H9 (cell line): ENCODE measurements around the gene VPS4A. TPM values are rescaled to one million over a fixed set of nuclear protein-coding genes. Genes with fewer than 3 reads are reported as not detected.

Source experiments
- DNase-seq: peaks from one replicate; pipeline ENCODE4 v3.0.0-alpha.2; 2017
- H2AFZ ChIP-seq: one replicate; pipeline ENCODE4 v1.6.1; 2013; ENCODE audit warnings: mild to moderate bottlenecking, low read length, control low read depth, moderate library complexity
- H2AK5ac ChIP-seq: 2 replicates; pipeline ENCODE4 v1.6.1; 2013; ENCODE audit warnings: low read length, control low read depth, mixed read lengths; ENCODE audit not compliant: insufficient read length
- H2BK120ac ChIP-seq: one replicate; pipeline ENCODE4 v1.6.1; 2013; ENCODE audit warnings: low read depth, mild to moderate bottlenecking, low read length, control low read depth, inconsistent platforms; ENCODE audit not compliant: poor library complexity, severe bottlenecking
- H2BK12ac ChIP-seq: 2 replicates; pipeline ENCODE4 v1.6.1; 2013; ENCODE audit warnings: low read length, control low read depth, mixed read lengths, low read depth; ENCODE audit not compliant: insufficient read length
- H2BK15ac ChIP-seq: 2 replicates; pipeline ENCODE4 v1.6.1; 2013; ENCODE audit warnings: low read depth, low read length, control low read depth
- H2BK20ac ChIP-seq: one replicate; pipeline ENCODE4 v1.6.1; 2013; ENCODE audit warnings: low read depth, mild to moderate bottlenecking, low read length, control low read depth, inconsistent platforms; ENCODE audit not compliant: poor library complexity, severe bottlenecking
- H2BK5ac ChIP-seq: 2 replicates; pipeline ENCODE4 v1.6.1; 2013; ENCODE audit warnings: low read length, control low read depth, mixed read lengths; ENCODE audit not compliant: insufficient read length
- H3K14ac ChIP-seq: 2 replicates; pipeline ENCODE4 v1.6.1; 2013; ENCODE audit warnings: low read length, control low read depth; ENCODE audit not compliant: insufficient read depth
- H3K18ac ChIP-seq: 2 replicates; pipeline ENCODE4 v1.6.1; 2013; ENCODE audit warnings: low read depth, mild to moderate bottlenecking, mixed read lengths, low read length, control low read depth; ENCODE audit not compliant: insufficient read length
- H3K23ac ChIP-seq: 2 replicates; pipeline ENCODE4 v1.6.1; 2013; ENCODE audit warnings: low read length, control low read depth, mixed read lengths, low read depth; ENCODE audit not compliant: insufficient read length
- H3K23me2 ChIP-seq: 2 replicates; pipeline ENCODE4 v1.6.1; 2013; ENCODE audit warnings: low read depth, mild to moderate bottlenecking, mixed read lengths, low read length, control low read depth; ENCODE audit not compliant: insufficient read length, poor library complexity, severe bottlenecking
- H3K27ac ChIP-seq: 2 replicates; pipeline ENCODE4 v1.5.1; 2013; ENCODE audit warnings: low read length, control low read depth, mixed read lengths, low read depth; ENCODE audit not compliant: insufficient read length
- H3K27me3 ChIP-seq: 2 replicates; pipeline ENCODE4 v1.6.1; 2013; ENCODE audit warnings: low read length, control low read depth, inconsistent platforms; ENCODE audit not compliant: insufficient read depth
- H3K4ac ChIP-seq: 2 replicates; pipeline ENCODE4 v1.6.1; 2013; ENCODE audit warnings: low read depth, mild to moderate bottlenecking, control low read depth, inconsistent platforms, low read length, moderate library complexity
- H3K4me1 ChIP-seq: 2 replicates; pipeline ENCODE4 v1.6.1; 2013; ENCODE audit warnings: low read length, control low read depth, inconsistent platforms; ENCODE audit not compliant: insufficient read depth
- H3K4me2 ChIP-seq: 2 replicates; pipeline ENCODE4 v1.6.1; 2013; ENCODE audit warnings: low read length, control low read depth, mixed read lengths; ENCODE audit not compliant: insufficient read length, insufficient read depth
- H3K56ac ChIP-seq: 2 replicates; pipeline ENCODE4 v1.6.1; 2013; ENCODE audit warnings: low read depth, mild to moderate bottlenecking, mixed read lengths, low read length, control low read depth; ENCODE audit not compliant: insufficient read length
- H3K79me1 ChIP-seq: 2 replicates; pipeline ENCODE4 v1.6.1; 2013; ENCODE audit warnings: low read depth, mild to moderate bottlenecking, moderate library complexity, low read length, control low read depth, inconsistent platforms; ENCODE audit not compliant: insufficient read depth, poor library complexity, severe bottlenecking
- H3K79me2 ChIP-seq: 2 replicates; pipeline ENCODE4 v1.6.1; 2013; ENCODE audit warnings: low read length, control low read depth, inconsistent platforms; ENCODE audit not compliant: insufficient read depth
- H3K9ac ChIP-seq: 2 replicates; pipeline ENCODE4 v1.6.1; 2013; ENCODE audit warnings: low read length, control low read depth, mixed read lengths; ENCODE audit not compliant: insufficient read length; ENCODE audit errors: extremely low read depth
- H3K9me3 ChIP-seq: one replicate; pipeline ENCODE4 v1.6.1; 2013; ENCODE audit warnings: low read depth, low read length, inconsistent platforms; ENCODE audit not compliant: control insufficient read depth
- H3T11ph ChIP-seq: one replicate; pipeline ENCODE4 v1.6.1; 2013; ENCODE audit warnings: mild to moderate bottlenecking, low read length, control low read depth, inconsistent platforms
- H4K20me1 ChIP-seq: one replicate; pipeline ENCODE4 v1.6.1; 2013; ENCODE audit not compliant: control insufficient read depth, insufficient read length, insufficient read depth
- H4K5ac ChIP-seq: 2 replicates; pipeline ENCODE4 v1.6.1; 2013; ENCODE audit warnings: low read depth, mild to moderate bottlenecking, mixed read lengths, low read length, control low read depth; ENCODE audit not compliant: insufficient read length
- H4K8ac ChIP-seq: replicated peaks from 2 replicates; pipeline ENCODE4 v1.6.1; 2013; ENCODE audit warnings: low read length, control low read depth, mixed read lengths, low read depth; ENCODE audit not compliant: insufficient read length
- H4K91ac ChIP-seq: 2 replicates; pipeline ENCODE4 v1.6.1; 2013; ENCODE audit warnings: low read depth, mild to moderate bottlenecking, moderate library complexity, mixed read lengths, low read length, control low read depth; ENCODE audit not compliant: insufficient read length
- H3K27ac Mint-ChIP-seq, 3 experiments: 2 replicates in 2 of 3; 3 replicates in 1 of 3; pipeline ENCODE4 v1.8.0; 2020 to 2021; ENCODE audit warnings: mixed read lengths in 3 of 3, mild to moderate bottlenecking in 1 of 3, moderate library complexity in 1 of 3
- H3K27me3 Mint-ChIP-seq: 2 replicates; pipeline ENCODE4 v1.8.0; 2021; ENCODE audit warnings: low read depth, mild to moderate bottlenecking, moderate library complexity, mixed read lengths
- H3K36me3 Mint-ChIP-seq, 3 experiments: 2 replicates in 2 of 3; 3 replicates in 1 of 3; pipeline ENCODE4 v1.8.0; 2020 to 2021; ENCODE audit warnings: low read depth in 3 of 3, mixed read lengths in 3 of 3; ENCODE audit not compliant: insufficient read depth in 1 of 3
- H3K4me1 Mint-ChIP-seq, 2 experiments: 2 replicates each; pipeline ENCODE4 v1.8.0; 2020; ENCODE audit warnings: mixed read lengths in 2 of 2
- H3K4me3 Mint-ChIP-seq, 2 experiments: 2 replicates in 1 of 2; 3 replicates in 1 of 2; pipeline ENCODE4 v1.8.0; 2020 to 2021; ENCODE audit warnings: mild to moderate bottlenecking in 2 of 2, mixed read lengths in 2 of 2, moderate library complexity in 1 of 2
- H3K9me3 Mint-ChIP-seq, 2 experiments: 2 replicates in 1 of 2; 3 replicates in 1 of 2; pipeline ENCODE4 v1.8.0; 2020; ENCODE audit warnings: mild to moderate bottlenecking in 2 of 2, mixed read lengths in 2 of 2, moderate library complexity in 1 of 2
- WGBS: extraction: QIAGEN DNeasy Blood & Tissue Kit; methylation state at CpG from one replicate; pipeline ENCODE4 v1.1.7; 2013; ENCODE audit warnings: missing lambda C conversion rate, low lambda C conversion rate, mixed read lengths; ENCODE audit not compliant: insufficient read length; ENCODE audit errors: extremely low coverage; 5-methylcytosine and 5-hydroxymethylcytosine counted together
- total RNA-seq: library from RNA; stranded (reverse); gene quantifications from 2 replicates; pipeline ENCODE4 v1.2.1, GENCODE V29; 2021
- TF ChIP-seq, protein P1 (sequence below): fragments of 200-600 bp; sonication (generic); conservative IDR thresholded peaks from 3 replicates; pipeline ENCODE4 v1.8.0; 2021; ENCODE audit warnings: antibody characterized with exemption, mild to moderate bottlenecking

The VPS4A gene
- total RNA-seq, 1 experiment from 2014 or later, result 27.1 TPM

DNA sequence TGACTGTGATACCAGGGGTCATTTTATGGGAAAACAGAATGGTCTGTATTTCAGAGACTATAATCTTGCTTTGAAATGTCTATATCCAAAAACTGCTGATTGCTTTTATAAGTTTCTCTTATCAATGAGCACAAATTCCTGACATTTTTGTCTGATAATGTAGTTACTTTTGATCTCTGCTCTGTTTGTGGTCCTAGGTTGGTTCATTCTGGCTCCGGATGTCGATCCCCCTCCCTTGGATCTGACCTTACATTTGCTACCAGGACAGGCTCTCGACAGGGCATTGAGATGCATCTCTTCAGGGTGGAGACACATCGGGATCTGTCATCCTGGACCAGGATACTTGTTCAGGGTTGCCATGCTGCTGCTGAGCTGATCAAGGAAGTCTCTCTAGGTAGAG, 27.3 kb upstream of the VPS4A start:
- no peak overlapping the region for H2AFZ ChIP-seq
- no peaks in the 10 kb centered on the region for H3K27me3 Mint-ChIP-seq
- H3K4ac ChIP-seq, result no peak overlapping the region
- no peak overlapping the region for H3K14ac ChIP-seq
- H3K9ac ChIP-seq, result no peak overlapping the region
- TF ChIP-seq, protein P1, sequence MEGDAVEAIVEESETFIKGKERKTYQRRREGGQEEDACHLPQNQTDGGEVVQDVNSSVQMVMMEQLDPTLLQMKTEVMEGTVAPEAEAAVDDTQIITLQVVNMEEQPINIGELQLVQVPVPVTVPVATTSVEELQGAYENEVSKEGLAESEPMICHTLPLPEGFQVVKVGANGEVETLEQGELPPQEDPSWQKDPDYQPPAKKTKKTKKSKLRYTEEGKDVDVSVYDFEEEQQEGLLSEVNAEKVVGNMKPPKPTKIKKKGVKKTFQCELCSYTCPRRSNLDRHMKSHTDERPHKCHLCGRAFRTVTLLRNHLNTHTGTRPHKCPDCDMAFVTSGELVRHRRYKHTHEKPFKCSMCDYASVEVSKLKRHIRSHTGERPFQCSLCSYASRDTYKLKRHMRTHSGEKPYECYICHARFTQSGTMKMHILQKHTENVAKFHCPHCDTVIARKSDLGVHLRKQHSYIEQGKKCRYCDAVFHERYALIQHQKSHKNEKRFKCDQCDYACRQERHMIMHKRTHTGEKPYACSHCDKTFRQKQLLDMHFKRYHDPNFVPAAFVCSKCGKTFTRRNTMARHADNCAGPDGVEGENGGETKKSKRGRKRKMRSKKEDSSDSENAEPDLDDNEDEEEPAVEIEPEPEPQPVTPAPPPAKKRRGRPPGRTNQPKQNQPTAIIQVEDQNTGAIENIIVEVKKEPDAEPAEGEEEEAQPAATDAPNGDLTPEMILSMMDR, result no peak
- no peak overlapping the region for H3K23ac ChIP-seq
- H4K91ac ChIP-seq, result no peak overlapping the region
- WGBS, result no CpG with 5 or more reads among the region's 4 CpGs
- no peak overlapping the region for H2BK15ac ChIP-seq
- H3K36me3 Mint-ChIP-seq, result peaks cover 0 to 10% (median 7%) of the 10 kb centered on the region in 3 experiments; a peak in 5 of 7 replicates
- H3K4me3 Mint-ChIP-seq, result no peak overlapping the region
- no peaks in the 10 kb centered on the region for H3K9me3 ChIP-seq
- H3K27ac Mint-ChIP-seq, result no peak overlapping the region
- no peaks in the 10 kb centered on the region for H3K27me3 ChIP-seq
- no peaks in the 10 kb centered on the region for H4K20me1 ChIP-seq
- DNase-seq, result no peak
- H4K5ac ChIP-seq, result no peak overlapping the region
- H3K4me2 ChIP-seq, result no peak overlapping the region
- H3K23me2 ChIP-seq, result no peaks in the 10 kb centered on the region
- H3K9me3 Mint-ChIP-seq, result no peaks in the 10 kb centered on the region
- no peak overlapping the region for H3K27ac ChIP-seq
- no peaks in the 10 kb centered on the region for H3K79me1 ChIP-seq
- H3K79me2 ChIP-seq, result no peaks in the 10 kb centered on the region
- H3T11ph ChIP-seq, result no peak overlapping the region
- no peak overlapping the region for H2BK120ac ChIP-seq
- no peaks in the 10 kb centered on the region for H3K4me1 ChIP-seq
- no peak overlapping the region for H2BK5ac ChIP-seq
- no peak overlapping the region for H3K18ac ChIP-seq
- no peaks in the 10 kb centered on the region for H3K4me1 Mint-ChIP-seq
- no peak overlapping the region for H4K8ac ChIP-seq
- H2BK12ac ChIP-seq, result no peak overlapping the region
- H3K56ac ChIP-seq, result no peak overlapping the region
- H2BK20ac ChIP-seq, result no peak overlapping the region
- H2AK5ac ChIP-seq, result no peak overlapping the region
